Muscle layer of duodenum (tissue), 2 donors: ENCODE data around the gene GCNT3.

Experiments
- H3K27ac ChIP-seq: one replicate; pipeline ENCODE4 v1.7.0; 2013; ENCODE audit warnings: mild to moderate bottlenecking, low read length
- H3K27me3 ChIP-seq: one replicate; pipeline ENCODE4 v1.7.0; 2013; ENCODE audit warnings: low read depth, mild to moderate bottlenecking, control low read depth, low read length
- H3K36me3 ChIP-seq, 2 donors: one replicate each; pipeline ENCODE4 v1.7.0; 2013; ENCODE audit warnings: low read length in 2 of 2, control low read depth in 1 of 2, mild to moderate bottlenecking in 1 of 2; ENCODE audit not compliant: insufficient read depth in 2 of 2, control insufficient read depth in 1 of 2
- H3K4me1 ChIP-seq, 2 donors: one replicate each; pipeline ENCODE4 v1.7.0; 2013; ENCODE audit warnings: low read length in 2 of 2, mild to moderate bottlenecking in 2 of 2, control low read depth in 1 of 2, moderate library complexity in 1 of 2; ENCODE audit not compliant: insufficient read depth in 2 of 2, control insufficient read depth in 1 of 2
- H3K4me3 ChIP-seq, 2 donors: one replicate each; pipeline ENCODE4 v1.7.0; 2013; ENCODE audit warnings: low read length in 2 of 2, low read depth in 1 of 2, mild to moderate bottlenecking in 1 of 2
- H3K9me3 ChIP-seq, 2 donors: one replicate each; pipeline ENCODE4 v1.7.0; 2013; ENCODE audit warnings: low read length in 2 of 2, control low read depth in 1 of 2, mild to moderate bottlenecking in 1 of 2; ENCODE audit not compliant: control insufficient read depth in 1 of 2
- donor health status: healthy.

Gene GCNT3

DNA sequence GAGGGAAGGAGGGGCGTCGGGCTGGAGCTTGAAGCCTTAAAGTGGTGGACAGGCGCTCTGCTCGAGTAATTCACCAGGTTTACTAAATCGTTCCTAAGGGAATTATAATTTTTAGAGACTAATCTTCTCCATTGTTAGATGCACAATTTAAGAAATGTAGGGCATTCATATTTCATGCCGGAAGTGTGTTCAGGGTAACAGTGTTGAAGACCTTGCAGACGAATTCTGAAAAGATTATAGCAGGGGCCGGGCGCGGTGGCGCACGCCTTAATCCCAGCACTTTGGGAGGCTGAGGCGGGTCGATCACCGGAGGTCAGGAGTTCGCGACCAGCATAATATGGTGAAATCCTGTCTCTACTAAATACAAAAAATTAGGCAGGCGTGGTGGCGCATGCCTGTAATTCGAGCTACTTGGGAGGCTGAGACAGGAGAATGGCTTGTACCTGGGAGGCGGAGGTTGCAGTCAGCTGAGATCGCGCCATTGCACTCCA is 46.1 kb downstream of the GCNT3 start:
- Histone ChIP-seq H3K4me1 (peaks cover 7 to 30% of the 10 kb centered on the region in 2 donors), H3K4me3 (peak overlapping the region; percentile 90 to 92), H3K9me3 (no peaks in the 10 kb centered on the region), H3K27me3 (no peaks in the 10 kb centered on the region), H3K36me3 (peaks cover 8 to 16% of the 10 kb centered on the region in 2 donors), H3K27ac (no peak overlapping the region)

DNA sequence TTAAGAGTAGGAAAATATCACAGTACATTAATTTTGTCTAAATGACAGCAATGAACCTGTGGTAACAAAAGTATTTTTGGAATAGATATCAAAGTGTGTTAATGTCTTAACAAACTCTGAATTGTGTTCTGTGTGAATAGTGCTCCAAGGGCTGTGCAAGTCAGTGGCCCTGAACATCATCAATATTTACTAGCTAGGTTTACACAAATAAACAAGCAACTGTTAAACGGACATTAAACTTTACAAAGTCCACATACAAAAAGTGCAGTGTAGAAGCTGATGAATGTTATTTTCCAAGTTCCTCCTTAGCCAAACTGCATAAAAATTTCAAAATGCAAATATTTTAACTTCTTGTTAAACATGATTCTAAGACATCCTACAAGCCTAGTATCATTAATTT is 47.8 kb downstream of the GCNT3 start:
- Histone ChIP-seq H3K36me3 (peaks cover 5 to 19% of the 10 kb centered on the region in 2 donors), H3K4me1 (peaks cover 7 to 38% of the 10 kb centered on the region in 2 donors), H3K27ac (no peak overlapping the region), H3K27me3 (no peaks in the 10 kb centered on the region), H3K4me3 (no peak overlapping the region), H3K9me3 (no peaks in the 10 kb centered on the region)

DNA sequence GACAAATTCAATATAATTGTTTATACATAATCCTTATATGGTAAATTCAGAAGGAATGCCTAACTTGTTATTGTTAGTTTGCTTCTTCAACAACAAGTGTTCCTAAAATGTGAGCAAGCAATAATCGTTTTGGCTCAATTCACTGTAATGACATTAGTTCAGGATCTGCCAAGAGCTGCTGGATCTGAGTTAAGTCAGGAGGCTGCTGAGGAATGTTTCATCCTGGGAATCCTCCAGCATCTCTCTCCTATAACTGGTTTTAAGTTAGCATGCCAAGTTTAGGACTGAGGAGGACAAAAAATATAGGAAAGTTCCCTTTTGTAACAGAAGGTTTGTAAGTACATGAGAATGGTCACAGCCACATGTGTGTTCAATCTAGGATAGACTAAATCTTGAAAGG is 50.7 kb downstream of the GCNT3 start:
- Histone ChIP-seq H3K4me3 (no peak overlapping the region), H3K36me3 (peaks cover 5 to 25% of the 10 kb centered on the region in 2 donors), H3K4me1 (peaks cover 0 to 22% of the 10 kb centered on the region in 2 donors), H3K9me3 (no peaks in the 10 kb centered on the region), H3K27ac (no peak overlapping the region), H3K27me3 (no peaks in the 10 kb centered on the region)

DNA sequence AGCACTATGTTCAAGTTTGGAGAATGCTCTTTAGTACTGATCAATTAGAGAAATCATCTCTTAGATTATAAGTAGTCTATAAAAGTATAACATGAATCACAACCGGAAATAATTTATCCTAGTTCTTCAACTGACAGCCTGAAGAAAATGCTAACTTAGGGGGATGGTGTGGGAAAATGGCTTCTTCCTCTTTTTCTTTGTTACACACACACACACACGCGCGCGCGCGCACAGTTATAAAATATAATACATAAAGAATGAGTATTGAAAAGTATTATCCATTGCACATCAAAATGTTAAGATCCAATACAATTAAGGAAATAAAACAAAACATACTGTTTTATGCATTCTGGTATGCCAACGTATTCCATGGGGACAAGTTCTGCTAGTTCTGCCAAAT is 57.0 kb downstream of the GCNT3 start:
- Histone ChIP-seq H3K4me1 (no peaks in the 10 kb centered on the region), H3K4me3 (no peak overlapping the region), H3K27me3 (no peaks in the 10 kb centered on the region), H3K36me3 (peaks cover 38 to 45% of the 10 kb centered on the region in 2 donors), H3K27ac (no peak overlapping the region), H3K9me3 (no peaks in the 10 kb centered on the region)
